ENCODE measurements around the gene RPS19BP1.

GRCh38 chr22:39580795-39581194 is 48.2 kb upstream of the RPS19BP1 start:
- TF ChIP-seq CREB1 (IDR thresholded peaks at IDR 0.05; ENCODE audit: low read depth) (no peak), YY1 (IDR thresholded peaks at IDR 0.05; ENCODE audit: low read depth) (no peak), RAD21 (IDR thresholded peaks at IDR 0.05; ENCODE audit: low read depth) (no peak), MAX (IDR thresholded peaks at IDR 0.05) (no peak), EP300 (IDR thresholded peaks at IDR 0.05; ENCODE audit: borderline replicate concordance) (no peak), ZBTB7A (IDR thresholded peaks at IDR 0.05; ENCODE audit: low read depth) (no peak), TAF1 (IDR thresholded peaks at IDR 0.05; ENCODE audit: low read depth) (no peak), USF1 (IDR thresholded peaks at IDR 0.05) (no peak), CEBPB (IDR thresholded peaks at IDR 0.05) (no peak), FOXM1 (IDR thresholded peaks at IDR 0.05; ENCODE audit: borderline replicate concordance, low read depth) (no peak), REST (IDR thresholded peaks at IDR 0.05; ENCODE audit: low read depth) (no peak), TCF12 (IDR thresholded peaks at IDR 0.05; ENCODE audit: low read depth) (no peak)
